ENCODE data around the gene PIH1D1.

PIH1D1 gene

DNA sequence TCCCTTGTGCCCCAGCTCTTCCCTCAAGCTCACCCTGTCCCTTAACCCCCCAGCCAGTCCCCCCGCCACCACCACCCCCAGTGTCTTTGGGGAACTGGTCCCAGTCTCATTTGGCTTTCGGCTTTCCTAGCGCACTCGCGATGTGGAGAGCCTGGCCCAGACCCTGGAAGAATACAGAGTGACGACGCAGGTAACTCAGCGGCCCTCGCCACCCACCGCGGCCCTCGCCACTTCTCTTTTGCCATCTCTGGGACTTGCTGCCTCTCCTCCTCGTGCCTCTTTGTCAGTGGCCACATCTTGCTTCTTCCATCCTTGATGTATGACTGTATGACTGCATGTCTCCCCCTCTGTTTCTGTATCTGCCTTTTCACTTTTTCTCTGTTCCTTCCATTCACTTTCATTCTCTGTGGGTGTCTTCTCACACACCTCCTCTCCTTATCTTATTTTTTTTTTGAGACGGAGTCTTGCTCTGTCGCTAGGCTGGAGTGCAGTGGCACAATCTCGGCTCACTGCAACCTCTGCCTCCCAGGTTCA lies 44.1 kb downstream of the PIH1D1 start:
- no peak overlapping the region for H3K4me3 ChIP-seq

GRCh38 chr19:49407079-49407478 lies 44.5 kb downstream of the PIH1D1 start:
- no peak overlapping the region for H3K27ac ChIP-seq
- H3K4me3 ChIP-seq, result no peak overlapping the region

More for the DNA sequence above, 44.1 kb downstream of the PIH1D1 start:
- H3K27ac ChIP-seq, result no peak overlapping the region

- no peak overlapping the region for H3K27ac ChIP-seq
- no peak overlapping the region for H3K4me3 ChIP-seq
These were observed 48.0 kb downstream of the PIH1D1 start for GRCh38 chr19:49403404-49404187.

DNA sequence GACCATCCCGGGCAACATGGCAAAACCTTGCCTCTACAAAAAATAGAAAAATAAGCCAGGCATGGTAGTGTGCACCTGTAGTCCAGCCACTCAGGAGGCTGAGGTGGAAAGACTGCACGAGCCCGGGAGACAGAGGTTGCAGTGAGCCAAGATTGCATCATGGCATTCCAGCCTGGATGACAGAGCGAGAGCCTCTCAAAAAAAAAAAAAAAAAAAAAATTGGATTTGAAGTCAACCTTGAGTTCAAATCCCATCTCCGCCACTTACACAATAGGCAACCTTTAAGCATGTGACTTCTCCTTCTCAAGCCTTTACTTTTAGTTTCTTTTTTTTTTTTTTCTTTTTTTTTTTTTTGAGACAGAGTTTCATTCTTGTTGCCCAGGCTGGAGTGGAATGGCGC lies 51.6 kb downstream of the PIH1D1 start:
- no peak overlapping the region for H3K4me3 ChIP-seq
- no peak overlapping the region for H3K27ac ChIP-seq

GRCh38 chr19:49398931-49399330 lies 52.7 kb downstream of the PIH1D1 start:
- no peak overlapping the region for H3K4me3 ChIP-seq
- H3K27ac ChIP-seq, result no peak overlapping the region

DNA sequence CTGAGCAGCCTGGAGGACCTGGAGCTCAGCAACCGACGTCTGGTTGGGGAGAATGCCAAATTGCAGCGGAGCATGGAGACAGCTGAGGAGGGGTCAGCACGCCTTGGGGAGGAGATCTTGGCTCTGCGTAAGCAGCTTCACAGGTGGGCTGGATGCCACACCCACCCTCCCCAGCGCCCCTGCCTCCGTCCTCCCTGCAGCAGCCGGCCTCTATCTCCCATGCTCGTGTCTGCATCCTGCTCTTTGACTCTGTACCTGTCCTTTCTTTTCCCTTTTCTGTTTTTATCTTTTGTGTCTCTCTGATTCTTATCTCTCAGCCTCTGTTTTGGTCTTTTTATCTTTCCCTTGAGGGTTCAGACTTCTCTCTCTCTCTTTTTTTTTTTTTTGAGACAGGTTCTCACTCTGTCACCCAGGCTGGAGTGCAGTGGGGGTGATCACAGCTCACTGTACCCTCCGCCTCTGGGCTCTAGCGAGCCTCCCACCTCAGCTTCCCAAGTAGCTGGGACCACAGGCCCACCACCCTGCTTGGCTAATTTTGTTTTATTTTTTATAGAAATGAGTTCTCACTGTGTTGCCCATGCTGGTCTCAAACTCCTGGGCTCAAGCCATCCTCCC lies 53.5 kb downstream of the PIH1D1 start:
- H3K27ac ChIP-seq, result no peak overlapping the region
- no peak overlapping the region for H3K4me3 ChIP-seq

GRCh38 chr19:49396738-49397505 lies 54.7 kb downstream of the PIH1D1 start:
- H3K4me3 ChIP-seq, result no peak overlapping the region
- no peak overlapping the region for H3K27ac ChIP-seq
